ENCODE measurements around the gene FOXP1.
A peak's percentile ranks its signal among the peaks of the same experiment; 100 is the strongest.
"Not testable (repeated sequence)": the region's sequence is repeated elsewhere in the genome, so short reads cannot be mapped to it uniquely, and the experiment has no call there.

FOXP1 gene

DNA sequence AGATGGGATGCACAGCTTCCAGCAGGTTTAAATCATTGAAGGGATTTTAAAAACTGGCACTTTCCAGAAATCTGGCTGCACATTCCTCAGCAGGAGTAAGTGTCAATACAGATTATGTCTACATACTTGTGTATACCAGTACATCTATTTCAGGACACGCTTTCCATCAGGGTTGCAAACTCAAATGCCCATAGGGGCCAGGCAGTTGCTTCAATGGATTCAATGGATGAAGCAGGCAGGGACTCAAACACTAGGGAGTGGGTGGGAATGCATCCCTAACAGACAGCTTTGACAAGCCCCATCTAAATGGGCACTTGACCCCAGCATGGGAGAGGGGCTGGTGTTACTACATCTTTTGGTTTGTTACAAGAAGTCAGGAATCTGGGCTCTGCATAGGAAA lies 136.8 kb downstream of the FOXP1 start:
- no peak for DNase-seq

DNA sequence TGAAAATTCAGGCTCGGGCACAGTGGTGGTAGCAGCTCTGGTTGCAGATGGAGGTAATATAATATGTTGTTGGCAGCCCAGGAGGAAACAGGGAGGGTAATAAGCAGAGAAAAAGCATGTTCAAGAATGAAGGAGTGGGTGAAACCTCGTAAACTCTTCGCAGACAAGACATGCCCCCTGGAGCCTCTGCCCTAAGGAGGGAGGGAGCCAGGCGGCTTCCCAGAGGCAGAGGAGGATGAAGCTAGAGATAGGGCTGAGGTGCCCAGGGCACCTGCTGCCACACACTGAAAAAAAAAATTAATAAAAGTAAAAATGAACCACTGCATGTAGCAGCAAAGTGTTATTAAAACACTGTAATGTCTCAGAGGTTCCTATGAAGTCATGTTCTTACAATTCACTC lies 137.3 kb downstream of the FOXP1 start:
- no peak for DNase-seq

- no peak for DNase-seq
Observed at GRCh38 chr3:71444861-71445259, 138.7 kb downstream of the FOXP1 start.

- DNase-seq = no peak
Observed at GRCh38 chr3:71444028-71444860, 139.3 kb downstream of the FOXP1 start.

DNA sequence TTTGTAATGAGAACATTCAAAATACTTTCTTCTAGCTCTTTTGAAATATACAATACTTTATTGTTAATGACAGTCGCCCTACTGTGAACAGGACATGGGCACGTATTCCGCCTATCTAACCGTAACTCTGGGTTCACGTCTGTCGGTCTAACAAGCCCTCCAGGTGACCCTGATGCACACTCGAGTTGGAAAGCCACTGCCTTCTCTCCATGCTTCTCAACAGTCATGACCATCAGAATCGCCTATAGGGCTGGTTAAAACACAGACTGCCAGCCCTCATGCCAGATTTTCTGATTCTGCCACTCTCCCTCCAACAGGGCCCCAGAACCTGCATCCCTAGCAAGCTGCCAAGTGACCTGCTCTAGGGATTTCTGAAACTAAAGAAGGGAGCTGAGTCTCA lies 140.2 kb downstream of the FOXP1 start:
- no peak for DNase-seq

- no peak for DNase-seq
Observed at GRCh38 chr3:71442652-71443042, 140.9 kb downstream of the FOXP1 start.

- DNase-seq = no peak
Observed at GRCh38 chr3:71441925-71442651, 141.4 kb downstream of the FOXP1 start.

- DNase-seq = no peak
Observed at GRCh38 chr3:71441217-71441924, 142.2 kb downstream of the FOXP1 start.

- no peak for DNase-seq
Observed at GRCh38 chr3:71438904-71439303, 144.6 kb downstream of the FOXP1 start.

GRCh38 chr3:71438071-71438685 lies 145.3 kb downstream of the FOXP1 start:
- DNase-seq = no peak

DNA sequence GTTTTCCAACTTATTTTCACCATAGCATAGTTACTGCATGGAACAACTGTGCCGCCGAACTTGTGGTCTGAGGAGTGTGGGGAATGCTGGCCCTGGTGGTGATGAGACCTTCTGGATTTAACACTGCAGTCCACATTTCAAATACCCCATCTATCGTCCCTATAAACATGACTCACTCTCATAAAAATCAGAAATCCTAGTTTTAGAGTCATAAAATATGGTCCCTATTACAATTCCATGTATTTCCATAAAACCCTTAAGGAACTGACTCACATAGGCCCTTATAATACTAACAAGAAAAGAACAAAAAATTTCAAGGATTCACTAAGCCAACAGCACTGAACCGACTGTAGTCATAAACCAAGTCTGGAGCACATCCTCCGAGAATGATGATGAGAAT lies 147.2 kb downstream of the FOXP1 start:
- DNase-seq = no peak

DNA sequence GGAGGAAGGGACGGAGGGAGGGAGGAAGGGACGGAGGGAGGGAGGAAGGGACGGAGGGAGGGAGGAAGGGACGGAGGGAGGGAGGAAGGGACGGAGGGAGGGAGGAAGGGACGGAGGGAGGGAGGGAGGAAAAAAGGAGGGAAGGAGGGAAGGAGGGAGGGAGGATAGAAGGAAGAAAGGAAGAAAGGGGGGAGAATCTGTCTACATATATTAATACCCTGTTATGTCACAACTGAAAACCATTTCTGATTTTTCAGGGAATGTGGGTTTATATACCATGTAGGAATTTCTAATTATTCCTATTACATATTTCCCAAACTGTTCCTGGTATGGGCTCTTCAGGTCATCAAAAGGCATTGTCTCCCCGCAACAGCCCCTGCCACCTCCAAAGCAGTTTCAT lies 147.7 kb downstream of the FOXP1 start:
- not testable (repeated sequence) for DNase-seq

DNA sequence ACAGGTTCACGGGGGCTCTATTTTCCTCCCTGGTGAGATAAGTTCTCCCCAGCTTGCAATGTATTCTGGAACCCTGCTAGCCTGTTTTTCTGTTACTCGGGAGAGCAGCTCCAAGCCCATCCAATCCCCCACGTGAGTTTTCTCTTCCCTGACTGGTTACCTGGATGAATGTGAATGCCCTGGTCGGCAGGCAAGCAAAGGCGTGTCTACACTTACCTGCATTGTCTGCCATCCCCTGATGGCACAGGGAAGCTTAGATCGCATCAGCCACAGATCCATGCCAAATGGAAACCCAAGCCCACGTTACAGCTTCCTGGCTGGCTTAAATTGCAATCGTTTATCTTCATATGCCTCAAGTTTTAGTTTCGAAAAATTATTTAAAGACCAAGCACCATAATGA lies 149.9 kb downstream of the FOXP1 start:
- DNase-seq = no peak

- DNase-seq = no peak
Observed at GRCh38 chr3:71432044-71432975, 151.2 kb downstream of the FOXP1 start.

DNA sequence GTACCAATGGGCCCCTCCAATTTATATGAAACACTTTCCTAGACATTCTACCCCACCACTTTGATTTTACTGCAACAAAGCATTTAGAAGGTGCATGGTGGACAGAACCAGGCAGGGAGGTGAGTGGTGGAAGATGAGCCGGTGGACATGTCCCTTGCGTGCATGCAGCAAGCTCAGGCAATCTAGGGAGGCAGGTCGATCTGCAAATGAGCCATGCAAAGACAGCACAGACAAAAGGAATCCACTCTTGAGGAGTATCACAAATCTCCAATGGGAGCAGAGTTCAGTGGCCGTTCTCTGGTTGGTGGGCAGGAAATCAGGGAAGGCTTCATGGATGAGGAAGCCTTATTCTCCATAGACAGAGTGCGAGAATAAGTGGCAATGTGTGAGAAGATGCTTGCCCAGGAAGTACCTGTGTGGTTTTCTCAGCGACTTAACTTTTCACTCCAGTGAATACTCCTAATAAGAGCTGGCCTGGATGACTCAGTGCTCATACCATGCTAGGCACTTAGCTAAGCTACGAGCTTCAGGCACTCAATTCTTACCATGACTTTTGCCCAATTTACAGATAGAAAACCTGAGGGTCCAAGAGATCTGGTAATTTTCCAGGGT lies 152.5 kb downstream of the FOXP1 start:
- peak; percentile 47 for DNase-seq

DNA sequence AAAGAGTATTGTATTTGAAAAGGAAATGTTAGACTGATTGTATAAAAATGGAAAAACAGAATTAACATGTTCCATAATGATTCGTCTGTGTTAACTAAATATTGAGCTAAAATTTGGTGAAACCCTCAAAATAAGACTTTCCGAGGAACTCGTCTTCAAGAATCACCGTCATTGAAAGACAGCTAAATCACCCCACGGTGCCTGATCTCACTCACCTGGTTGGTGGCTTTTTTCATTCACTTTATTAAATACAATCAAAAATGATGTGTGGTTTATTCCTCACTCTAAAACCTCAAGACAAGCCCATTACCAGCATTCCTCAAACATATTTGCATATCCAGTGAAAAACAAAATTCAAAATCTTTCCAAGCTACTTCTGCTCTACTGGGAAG lies 153.9 kb downstream of the FOXP1 start:
- no peak for DNase-seq

GRCh38 chr3:71428841-71429596 lies 154.5 kb downstream of the FOXP1 start:
- DNase-seq = no peak

DNA sequence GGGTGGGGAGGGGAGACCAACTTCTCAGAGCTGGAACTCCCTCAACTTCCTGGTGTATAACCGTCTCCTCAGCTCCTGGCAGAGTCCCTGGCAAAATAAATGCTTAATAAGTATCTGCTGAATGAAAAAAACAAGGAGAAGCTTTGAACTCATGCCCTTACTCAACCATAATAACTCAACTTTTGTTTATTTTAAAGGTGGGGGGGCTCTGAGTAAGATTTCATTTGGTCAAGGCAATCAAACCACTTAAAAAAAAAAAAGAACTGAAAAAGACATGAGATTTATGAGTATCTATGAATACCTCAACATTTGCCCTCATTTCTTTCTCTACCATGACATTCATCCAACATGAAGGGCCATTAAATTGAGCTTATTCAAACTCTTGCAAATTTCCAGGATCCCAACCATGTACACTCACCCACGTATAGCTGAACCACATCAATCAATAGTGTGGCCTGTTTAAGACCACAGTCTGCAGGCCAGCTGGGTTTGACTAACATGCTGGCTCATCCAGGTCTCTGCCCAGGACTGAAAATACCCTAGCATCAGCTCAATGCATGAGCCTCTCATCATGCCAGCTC lies 157.9 kb downstream of the FOXP1 start:
- DNase-seq = no peak

DNA sequence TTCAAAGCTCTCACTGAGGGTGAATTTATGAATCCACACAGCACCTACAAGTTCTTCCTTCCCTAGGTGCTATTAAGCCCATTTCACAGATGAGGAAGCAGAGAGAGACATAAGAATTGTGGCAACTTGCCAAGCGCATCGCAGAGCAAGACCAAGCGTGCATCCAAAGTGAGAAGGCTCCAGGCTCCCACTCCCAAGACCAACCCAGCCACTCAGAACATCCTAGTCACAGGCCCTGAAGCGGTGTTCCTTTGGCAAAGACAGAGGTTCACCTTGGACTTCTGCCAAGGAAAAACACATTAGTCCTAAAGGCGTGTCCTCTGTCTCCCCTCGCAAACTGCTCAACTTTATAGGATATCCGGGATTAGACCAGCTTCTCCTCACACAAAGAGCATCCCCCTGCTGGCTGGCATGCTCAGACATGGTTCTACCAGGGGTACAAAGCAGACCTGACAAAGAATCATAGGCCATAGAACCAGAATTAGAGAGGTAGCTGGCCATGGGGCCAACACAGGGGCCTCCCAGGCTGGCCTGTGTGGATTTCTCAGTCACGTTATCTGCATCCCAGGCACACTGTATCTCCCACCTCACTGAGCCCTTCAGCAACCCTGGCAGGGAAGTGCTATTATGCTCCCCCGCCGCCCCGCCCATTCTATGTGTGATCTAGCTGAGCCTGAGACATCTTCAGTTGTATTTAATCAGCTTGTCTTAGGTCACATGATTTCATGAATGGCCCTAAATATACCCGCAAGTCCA lies 160.2 kb downstream of the FOXP1 start:
- no peak for DNase-seq
